ENCODE results near the gene PIK3IP1.
A peak's percentile ranks its signal among the peaks of the same experiment; 100 is the strongest.

Gene PIK3IP1

DNA sequence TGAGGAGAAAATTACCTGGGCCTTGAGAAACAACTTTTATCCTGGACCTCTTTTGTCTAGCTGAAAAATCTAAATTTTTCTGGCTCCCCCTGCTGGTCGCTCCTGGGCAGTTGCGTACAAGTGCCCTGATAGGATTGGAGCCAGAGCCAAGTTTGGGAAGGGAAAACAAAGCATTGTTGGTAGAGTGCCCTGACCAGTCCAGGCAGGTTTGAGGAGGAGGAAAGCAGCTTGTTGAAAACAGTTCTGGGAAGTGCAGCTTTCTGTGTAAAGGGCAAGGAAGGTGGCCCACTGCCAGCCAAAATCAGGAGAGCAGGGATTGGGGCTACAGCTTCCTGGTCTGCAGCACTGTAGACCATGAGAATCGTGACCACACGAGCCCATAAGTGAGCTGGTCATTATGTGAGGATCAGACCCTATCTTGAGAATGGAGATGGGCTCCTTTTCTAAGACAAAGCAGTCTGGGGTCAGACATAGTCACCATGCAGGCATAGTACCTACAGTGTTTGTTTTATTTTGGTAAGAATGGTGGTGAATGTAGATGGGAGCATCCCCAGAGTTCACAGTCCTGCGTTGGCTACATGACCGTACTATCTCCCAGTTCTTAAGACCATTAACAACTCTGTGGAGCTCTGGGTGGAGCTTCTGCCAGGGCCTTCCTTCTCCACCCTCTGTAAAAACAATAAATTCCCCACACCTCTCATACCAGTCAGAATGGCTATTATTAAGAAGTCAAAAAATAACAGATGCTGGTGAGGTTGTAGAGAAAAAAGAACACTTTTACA is 21.3 kb upstream of the PIK3IP1 start:
- DNase-seq (ENCODE audit: extremely low read depth in 1 of 2, low read depth in 1 of 2), result peak in 1 of 2 donors; percentile 47

DNA sequence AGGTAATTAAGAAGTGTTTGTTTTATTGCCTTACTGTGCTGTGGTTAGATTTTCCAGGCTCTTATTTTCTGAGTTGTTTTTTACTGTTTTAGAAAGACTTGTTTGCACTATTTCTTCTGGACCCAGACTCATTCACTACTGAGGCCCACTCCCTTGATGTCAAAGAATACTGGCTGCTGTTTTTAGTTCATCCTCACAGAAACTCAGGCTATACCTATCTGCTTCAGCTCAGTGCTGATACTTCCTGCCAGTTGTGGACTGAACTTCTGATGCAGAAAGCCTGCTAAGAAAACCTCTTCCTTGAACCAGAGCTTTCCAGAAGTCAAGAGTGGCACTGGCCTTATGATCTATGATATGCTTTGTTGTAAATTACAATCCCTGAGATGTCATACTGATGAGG is 15.9 kb upstream of the PIK3IP1 start:
- no peak for DNase-seq (ENCODE audit: extremely low read depth in 1 of 2, low read depth in 1 of 2)

DNA sequence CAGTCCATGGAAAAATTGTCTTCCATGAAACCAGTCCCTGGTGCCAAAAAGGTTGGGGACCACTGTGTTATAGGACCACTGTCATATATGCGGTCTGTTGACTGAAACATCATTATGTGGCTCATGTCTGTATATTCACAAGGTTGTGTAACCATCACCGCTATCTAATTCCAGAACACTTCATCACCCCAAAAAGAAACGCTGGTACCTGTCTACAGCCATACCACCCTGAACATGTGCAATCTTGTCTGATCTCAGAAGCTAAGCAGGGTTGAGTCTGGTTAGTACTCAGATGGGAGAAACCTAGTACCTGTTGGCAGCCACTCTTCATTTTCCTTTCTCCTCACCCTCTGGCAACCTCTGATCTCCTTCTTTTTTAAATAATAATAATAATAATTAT is 12.9 kb upstream of the PIK3IP1 start:
- no peak for DNase-seq (ENCODE audit: extremely low read depth in 1 of 2, low read depth in 1 of 2)

DNA sequence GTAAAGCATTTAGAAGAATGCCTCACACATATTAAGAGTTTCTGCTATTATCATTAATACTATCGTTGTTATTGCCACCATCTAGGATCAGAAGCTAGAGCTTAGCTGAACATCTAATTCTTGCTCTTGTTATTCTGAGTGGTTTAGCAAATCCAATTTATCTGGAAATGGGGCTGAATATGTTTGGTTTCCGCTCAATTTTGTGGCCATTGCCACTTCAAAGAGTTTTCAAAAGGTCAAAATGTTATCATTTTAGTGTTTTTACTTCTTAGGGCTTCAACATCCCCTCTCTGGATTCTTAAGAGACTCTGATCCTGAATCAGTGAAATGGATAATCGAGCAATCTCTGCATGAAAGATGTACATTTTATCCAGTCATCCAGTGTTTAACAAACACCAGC is 10.2 kb upstream of the PIK3IP1 start:
- no peak for DNase-seq (ENCODE audit: extremely low read depth in 1 of 2, low read depth in 1 of 2)

DNA sequence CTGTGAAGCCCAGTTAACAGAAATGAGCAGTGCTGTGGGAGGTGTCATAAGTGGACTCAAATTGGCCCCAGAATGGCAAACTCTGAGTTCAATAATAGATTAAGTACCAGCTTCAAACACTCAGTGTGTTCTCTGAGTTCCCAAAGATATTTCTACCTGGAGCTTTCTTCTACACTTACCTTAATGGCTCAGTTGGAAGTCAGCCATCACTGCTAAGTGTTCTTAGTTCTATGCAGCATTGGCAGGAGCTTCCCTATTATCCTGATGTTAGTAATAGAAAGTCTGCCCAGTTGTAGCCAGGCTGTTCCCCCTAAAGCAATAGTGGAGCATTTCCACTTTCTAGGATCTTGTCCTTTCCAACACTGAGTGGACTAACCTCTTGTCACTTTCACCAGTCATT is 9.7 kb upstream of the PIK3IP1 start:
- DNase-seq (ENCODE audit: extremely low read depth in 1 of 2, low read depth in 1 of 2), result no peak

DNA sequence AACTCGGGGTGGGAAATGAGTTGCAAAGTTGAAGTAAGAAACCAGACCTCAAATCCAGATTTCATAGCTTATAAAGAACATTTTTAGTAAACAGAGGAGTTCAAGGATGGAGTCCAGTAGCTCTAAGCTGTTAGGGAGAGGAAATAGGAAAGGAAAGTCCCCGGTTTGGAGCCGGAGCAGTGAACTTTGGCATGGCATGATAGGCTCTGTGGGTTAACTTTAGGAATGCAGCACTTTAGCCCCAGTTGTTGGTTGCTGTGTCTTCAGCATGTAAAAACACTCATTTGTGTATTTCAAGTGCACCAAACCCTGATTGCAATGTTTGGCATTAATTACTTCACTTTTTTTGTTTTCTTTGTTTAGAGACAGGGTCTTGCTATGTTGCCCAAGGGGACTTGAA is 8.6 kb upstream of the PIK3IP1 start:
- no peak for DNase-seq (ENCODE audit: extremely low read depth in 1 of 2, low read depth in 1 of 2)

DNA sequence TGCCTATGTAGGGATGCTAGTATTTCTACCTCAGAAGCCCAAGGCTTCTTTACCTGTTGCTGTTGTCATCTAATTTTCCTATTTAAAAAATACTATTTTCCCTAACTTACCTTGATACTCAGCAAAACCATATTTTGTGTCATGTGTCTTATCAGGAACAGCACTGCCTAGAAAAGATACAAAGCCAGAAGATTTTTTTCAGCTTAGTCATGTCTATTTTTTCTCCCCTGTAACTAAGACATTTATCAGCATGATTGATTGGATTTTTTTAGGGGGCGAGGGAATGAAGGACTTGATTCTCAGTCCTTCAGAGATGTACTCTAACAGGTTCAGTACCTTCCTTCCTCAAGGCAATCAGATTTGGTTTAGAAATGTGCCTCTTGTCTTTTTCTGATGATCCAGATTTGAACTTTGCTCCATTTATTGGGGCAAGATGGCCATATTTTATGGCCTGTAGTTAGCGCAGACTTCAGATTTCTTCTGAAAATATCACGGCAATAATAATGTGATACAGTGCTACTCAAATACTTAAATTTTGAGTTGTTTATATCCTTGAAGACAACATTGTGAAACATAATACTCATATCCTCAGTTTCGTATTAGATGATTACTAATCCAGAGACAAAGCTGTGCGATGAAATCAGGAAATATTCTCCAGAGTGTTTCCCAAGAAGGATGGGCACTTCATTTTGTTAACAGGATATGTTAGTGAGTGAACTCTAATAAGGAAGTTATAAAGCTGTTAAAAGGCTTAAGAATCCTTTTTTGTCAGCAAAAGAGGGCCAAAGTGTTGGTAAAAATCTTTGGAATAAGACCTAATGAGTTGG is 3.8 kb upstream of the PIK3IP1 start:
- DNase-seq (ENCODE audit: extremely low read depth in 1 of 2, low read depth in 1 of 2), result no peak

DNA sequence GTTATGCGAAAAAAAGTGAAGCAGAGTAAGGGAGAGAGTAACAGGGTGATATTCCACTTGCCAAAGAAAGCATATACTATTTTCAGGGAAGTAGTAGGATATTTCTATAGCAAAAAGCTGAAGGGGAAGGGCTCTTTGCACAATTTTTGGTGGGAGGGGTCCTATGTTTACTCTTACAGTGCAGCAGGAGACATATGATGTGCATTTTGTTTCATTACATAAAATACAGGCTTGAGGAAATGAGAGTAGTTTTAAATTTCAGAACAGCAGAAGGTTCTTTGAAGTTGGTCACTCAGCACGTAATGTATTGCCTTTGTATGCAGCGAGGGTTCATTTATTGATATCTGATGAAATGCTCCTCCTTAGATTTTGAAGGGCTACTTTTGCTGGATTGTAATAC is 3.1 kb upstream of the PIK3IP1 start:
- no peak for DNase-seq (ENCODE audit: extremely low read depth in 1 of 2, low read depth in 1 of 2)

DNA sequence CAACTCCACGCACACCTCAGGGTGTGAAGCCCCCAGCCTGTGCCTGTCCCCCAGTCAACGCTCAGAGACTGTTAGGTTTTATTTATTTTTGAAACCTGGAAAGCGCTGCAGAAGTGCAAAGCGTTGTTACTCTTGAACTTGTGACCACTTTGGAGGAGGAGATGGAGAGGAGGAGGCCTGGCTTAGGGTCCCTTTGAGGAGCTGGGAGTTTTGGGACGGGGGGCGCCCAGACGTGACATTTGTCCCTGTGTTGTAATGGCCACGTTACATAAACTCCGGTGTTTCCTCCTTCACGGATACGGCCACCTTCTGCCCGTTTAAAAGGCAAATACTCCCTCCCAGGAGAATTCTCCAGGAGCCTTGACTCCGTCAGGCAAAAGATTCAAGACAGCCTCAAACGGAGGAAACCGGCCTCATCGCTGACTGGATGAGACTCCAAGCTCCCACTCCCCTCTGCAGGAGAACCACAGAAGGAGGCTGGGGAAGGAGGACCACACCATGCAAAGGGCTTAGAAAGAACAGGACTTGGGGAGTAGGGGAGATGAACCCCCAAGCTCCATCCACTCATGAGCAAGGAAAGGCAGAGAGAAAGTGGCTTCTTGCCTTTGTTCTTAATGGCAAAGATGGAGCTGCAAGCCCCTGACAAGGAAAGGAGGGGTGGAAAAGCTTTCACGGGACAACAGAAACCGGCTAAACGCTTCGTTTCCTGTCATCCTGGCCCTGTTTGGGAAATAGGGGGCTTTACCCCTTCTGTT is 630 bp downstream of the PIK3IP1 start:
- DNase-seq (ENCODE audit: extremely low read depth in 1 of 2, low read depth in 1 of 2), result no peak

DNA sequence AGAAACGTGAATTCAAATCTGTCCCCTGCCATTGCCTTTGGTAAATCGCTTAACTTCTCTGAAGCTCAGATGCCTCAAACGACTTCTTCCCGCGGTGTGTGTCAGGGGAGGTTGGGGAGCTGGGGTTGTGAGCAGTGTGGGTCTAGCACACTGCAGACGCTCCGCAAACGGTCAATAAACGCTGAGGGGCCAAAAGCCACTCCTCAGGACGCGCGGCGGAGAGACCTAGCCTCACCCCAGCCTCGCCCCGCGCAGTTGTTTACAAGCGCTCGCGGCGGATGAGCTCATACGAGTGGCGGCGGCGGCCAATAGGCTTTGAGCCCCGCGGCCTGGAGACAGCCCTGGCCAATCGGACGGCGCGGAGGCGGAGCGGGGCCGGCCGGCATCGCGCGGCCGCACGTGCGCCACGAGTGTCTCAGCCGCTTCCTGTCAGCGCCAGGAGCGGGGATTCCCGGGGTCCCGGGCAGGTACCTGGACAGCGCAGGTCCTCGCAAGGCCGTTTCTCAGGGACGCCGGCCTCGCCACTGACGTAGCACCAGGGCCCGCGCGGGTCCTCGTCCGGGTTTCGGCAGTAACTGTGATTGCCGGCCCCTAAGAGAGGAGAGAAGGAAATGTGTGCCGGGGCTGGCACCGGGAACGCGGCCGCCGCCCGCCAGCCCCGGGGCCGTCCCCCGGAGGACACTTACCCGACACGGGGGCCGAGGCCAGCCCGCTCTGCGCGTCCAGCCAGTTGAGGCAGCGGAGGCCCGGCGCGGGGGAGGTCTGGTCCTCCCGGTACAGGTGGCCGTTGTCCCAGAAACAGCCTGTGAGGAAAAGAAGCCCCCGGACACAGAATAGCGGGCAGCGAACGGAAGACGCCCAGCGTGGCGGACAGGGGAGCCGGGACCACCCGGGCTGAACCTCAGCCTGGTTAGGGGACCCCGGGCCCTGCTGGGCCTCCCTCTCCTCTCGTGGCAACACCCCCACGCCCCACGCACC is 1.5 kb downstream of the PIK3IP1 start:
- DNase-seq (ENCODE audit: extremely low read depth in 1 of 2, low read depth in 1 of 2), result peak; percentile 88 to 91

DNA sequence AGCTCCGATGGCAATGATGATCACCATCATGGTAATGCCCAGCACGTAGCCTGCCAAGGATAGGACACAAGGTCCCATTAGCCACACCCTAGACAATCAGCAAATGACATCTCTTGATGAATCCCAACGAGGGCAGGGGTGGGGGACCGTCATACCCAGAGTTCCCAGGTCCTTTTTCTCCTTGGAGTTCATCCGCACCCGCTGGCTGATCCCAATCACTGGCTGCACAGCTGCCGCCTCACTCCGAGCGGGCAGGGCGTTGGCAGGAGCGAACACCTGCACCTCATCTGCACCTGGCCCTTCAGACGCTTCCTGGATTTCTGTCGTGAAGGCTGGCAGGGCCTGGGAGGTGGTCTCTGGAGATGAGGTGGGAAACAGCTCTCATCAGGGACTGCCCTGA is 2.9 kb downstream of the PIK3IP1 start:
- DNase-seq (ENCODE audit: extremely low read depth in 1 of 2, low read depth in 1 of 2), result no peak

DNA sequence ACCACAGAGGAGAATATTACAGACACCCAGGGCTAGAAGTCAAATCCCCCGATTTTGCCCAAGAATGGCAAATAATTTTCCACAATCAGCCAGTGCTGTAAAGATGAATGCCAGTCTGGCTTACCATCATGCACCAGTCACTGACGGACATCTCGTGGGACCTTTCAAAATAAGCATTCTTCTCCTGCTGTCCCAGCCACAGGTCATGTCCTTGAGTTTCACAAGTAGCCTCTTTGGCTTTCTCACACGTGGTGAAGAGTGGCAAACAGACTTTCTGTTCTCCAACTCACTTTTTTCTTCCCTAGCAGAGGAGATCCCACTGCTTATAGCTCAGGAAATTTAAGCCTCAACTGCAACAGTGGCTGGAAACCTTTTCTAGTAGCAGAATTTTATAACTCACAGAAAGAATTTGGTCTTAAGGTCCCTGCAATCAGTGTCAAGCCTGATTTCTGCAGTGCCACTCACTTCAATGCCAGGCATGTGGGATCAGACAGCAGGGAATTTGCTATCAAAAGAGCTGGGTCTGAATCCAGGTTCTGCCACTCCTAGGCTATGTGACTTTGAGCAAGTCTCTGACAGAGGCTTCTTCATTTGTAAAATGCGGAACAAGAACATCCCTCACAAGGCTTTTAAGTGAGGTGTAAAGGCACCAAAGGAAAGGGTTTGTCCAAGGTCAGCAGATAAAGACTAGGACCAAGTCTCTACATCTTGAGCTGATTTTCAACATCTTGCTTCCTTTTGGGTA is 3.6 kb downstream of the PIK3IP1 start:
- DNase-seq (ENCODE audit: extremely low read depth in 1 of 2, low read depth in 1 of 2), result no peak

DNA sequence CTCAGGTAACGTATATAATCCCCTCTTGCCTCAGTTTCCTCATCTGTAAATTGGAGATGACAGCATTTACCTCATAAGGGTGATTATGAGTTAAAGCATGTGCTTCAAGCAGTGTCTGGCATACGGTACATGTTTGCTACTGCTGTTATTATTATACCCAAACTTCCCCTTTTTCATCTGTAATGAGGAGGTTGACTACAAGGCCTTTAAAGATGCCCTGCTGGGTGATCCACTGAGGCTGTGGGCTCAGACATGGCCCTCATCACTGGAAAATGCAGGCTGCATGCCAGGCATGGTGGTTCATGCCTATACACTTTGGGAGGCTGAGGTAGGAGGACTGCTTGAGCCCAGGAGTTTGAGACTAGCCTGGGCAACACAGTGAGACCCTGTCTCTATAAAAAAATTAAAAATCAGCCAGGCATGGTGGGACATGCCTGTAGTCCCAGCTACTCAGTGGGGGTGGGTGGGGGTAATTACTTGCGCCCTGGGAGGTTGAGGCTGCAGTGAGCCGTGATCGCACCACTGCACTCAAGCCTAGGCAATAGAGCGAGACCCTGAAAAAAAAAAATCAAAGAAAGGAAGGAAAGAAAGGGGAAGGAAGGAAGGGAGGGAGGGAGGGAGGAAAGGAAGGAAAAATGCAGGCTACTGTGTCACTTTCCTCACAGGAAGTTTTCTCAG is 4.3 kb downstream of the PIK3IP1 start:
- no peak for DNase-seq (ENCODE audit: extremely low read depth in 1 of 2, low read depth in 1 of 2)

DNA sequence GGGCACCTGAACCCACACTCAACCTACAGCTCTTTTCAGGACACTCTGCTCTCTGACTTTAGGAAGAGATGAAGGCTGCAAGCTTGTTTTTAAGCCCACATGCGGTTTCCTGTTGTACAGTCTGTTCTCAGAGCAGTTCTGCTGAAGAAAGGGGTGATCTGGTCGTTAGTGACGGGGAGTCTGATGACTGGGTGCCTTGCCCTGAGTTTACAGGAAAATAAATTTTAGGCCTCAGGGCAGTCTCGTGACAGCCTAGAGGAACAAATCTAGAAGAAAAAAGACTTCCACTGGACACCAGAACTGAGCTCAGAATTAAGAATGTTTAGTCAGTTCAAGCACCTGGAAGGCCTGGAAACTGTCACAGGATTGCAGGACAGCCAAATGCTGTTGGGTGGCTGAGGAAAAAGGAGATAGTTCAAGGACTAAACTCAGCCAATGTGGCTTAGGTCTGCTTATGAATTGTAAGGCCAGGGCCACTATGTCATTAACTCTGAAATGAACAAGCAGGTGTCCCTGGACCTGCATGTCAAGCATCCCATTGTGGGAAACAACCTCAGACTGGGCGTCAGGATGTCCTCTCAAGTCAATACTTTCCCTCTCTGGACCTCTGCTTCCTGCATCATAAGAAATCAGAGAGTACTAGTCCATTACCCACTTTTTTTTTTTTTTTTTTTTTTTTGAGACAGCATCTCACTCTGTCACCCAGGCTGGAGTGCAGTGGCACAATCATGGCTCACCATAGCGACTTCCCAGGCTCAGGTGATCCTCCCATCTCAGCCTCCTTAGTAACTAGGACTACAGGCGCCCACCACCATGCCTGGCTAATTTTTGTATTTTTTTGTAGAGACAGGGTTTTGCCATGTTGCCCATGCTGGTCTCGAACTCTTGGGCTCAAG is 5.7 kb downstream of the PIK3IP1 start:
- no peak for DNase-seq (ENCODE audit: extremely low read depth in 1 of 2, low read depth in 1 of 2)

DNA sequence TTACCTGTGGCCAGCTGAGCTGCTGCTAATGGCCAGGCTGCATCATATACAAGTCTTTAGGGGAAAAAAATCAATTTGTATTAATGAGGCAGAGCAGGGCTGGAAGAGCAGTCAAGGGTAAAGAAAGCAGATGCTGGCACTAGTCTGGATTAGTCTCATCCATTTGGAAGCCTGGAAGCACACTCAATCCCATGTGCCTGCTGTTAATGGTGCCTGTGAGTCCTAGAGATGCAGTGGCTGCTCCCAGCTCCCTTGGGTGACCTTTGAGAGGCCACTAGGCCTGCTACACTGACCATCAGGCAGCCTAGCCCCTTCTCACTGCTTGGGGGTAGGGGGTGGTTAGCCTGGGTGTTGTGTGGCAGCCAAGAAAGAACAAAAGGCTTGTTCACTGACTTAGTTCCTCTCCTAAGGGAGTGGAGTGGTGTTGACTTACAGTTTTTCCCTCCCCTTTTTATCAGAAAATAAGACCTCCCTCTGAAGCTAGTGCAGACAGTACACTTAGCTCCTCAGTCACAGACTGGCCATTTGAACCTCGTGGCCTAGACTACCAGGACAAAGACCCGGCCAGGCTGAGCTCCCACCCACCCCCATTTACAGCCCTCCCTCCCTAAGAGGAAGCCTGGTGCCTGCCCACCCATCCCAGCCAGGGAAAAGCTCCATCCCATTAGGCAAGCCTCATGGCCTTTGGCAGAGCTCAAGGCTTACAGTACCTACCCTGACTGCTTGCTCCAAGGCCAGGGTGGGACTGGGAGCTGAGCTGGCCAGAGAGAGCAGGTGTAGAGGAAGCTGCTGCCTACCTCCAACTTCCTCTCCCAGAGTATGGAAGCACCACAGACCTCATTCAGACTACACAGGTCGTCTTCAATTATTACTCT is 7.8 kb downstream of the PIK3IP1 start:
- no peak for DNase-seq (ENCODE audit: extremely low read depth in 1 of 2, low read depth in 1 of 2)

DNA sequence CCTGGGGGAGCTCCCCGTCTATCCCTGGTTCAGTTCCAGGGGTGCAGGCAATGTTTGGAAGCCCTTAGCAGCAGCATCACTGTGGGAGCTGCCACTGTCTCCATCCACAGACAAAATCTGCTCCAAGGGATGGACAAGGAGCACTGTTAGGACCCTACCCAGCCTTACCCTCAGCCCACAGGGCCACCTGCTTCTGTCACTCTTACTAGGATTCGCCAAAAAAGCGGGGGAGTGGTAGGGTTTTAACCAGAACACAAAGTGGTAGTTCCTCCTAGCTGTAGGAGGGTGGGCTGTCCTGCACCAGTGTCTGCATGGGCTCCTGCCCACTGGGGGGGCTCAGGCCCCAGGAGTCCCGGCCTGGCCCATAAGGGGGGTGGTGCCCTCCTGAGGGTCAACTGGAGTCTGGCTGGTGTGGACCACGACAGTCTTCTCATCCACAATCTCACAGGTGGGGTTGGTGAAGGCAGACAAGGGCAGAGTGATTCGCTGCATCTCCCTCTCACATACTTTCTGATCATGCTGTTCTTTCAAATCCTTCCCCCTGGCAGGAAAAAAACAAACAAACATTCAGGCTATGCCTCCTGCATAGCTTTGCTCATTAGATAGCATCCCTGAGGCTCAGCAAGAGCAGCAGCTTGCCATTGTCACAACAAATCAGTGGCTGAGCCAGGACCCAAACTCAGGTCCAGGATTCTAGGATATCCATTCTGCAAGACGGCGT is 9.4 kb downstream of the PIK3IP1 start:
- DNase-seq (ENCODE audit: extremely low read depth in 1 of 2, low read depth in 1 of 2), result no peak

DNA sequence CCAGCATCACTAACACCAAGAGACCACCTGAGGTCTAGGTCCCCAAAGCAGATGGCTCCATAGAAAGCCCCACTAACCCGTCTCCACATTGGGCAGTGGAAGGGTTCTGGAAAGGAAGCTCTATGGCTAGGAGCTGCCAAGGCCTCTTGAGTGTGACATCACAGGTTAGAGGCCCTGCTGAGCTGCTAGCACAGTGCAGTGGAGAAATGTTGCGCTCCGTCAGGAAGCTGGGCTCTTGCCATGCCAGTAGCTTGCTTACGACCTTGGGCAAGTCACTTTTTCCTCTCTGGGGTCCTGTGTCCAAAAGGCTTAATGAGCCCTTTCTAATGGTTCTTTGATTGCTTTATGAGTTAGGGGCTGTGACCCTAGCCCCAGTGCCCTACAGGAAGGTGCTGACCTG is 10.6 kb downstream of the PIK3IP1 start:
- DNase-seq (ENCODE audit: extremely low read depth in 1 of 2, low read depth in 1 of 2), result no peak

Measured in activated CD8-positive, alpha-beta memory T cell treated with anti-CD3 and anti-CD28 coated beads for 1 hour (primary cell).